T47D (cell line): ENCODE data around the gene CHIA.
"Not testable (repeated sequence)": the region's sequence is repeated elsewhere in the genome, so short reads cannot be mapped to it uniquely, and the experiment has no call there.

ENCODE experiments used
- DNase-seq, 2 experiments: peaks; one replicate each; pipeline versions ENCODE4 v3.0.0 to v3.0.0-alpha.2; 2011 to 2012; ENCODE audit warnings: low read depth in 1 of 2, low spot score in 1 of 2
- JUND ChIP-seq: IDR thresholded peaks from 2 replicates; pipeline ENCODE4 v1.6.1; 2012; ENCODE audit warnings: low read depth
- in situ Hi-C: cut with HindIII; loops from 2 replicates; pipeline ENCODE4 v1.10.0; 2016; ENCODE audit warnings: low sequenced_read_pairs, low pct_unique_long_range_greater_than_20kb

CHIA gene

DNA sequence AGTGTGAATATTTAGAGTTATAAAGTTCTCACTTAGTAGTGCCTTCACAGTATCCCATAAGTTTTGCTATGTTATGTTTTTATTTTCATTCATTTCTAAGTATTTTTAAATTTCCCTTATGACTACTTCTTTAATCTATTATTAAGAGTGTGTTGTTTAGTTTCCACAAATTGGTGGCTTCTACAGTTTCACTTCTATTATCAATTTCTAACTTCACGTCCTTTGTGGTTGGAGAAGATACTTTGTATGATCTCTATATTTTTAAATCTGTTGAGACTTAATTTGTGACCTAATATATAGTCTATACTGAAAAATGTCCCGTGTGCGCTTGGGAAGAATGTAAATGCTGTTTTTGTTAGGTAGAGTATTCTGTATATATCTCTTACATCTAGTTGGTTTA is 11.7 kb downstream of the CHIA start:
- no peak for TF ChIP-seq JUND
- DNase-seq = no peak

DNA sequence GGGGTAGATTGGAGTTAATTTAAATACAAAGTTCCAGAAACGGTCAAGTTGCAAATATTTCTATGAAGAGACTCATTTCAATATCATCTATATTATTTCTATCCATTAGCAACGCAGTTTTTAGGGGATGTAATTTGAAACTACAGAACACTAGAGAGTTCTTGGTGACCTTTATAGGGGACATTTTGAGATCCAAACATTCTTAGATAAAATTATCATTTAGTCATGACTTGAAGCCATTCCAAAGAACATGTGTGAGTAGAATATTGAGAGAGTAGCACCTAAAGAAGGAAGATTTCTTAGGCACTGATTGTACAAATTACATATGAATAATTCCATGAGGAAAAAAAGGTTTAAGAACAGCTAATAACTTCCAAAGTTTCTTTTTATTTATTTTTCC is 19.0 kb downstream of the CHIA start:
- TF ChIP-seq JUND = no peak
- no peak for DNase-seq
- in situ Hi-C loops = no loop called here

More for the DNA sequence above, 11.7 kb downstream of the CHIA start:
- in situ Hi-C loops = no loop called here

DNA sequence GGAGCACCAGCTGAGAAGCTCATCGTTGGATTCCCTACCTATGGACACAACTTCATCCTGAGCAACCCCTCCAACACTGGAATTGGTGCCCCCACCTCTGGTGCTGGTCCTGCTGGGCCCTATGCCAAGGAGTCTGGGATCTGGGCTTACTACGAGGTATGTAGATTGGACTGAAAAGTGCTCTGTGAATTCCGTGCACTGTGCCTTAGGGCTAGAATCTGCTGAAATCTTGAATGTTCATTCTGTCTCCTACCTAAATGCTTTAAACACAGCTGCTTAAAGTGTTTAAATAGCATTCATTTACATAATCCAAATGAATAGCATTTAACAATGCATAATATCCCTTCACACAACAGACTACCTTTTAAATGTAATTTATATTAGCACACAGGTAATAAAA is 27.9 kb downstream of the CHIA start:
- TF ChIP-seq JUND = no peak
- in situ Hi-C loops = no loop called here
- DNase-seq = no peak

DNA sequence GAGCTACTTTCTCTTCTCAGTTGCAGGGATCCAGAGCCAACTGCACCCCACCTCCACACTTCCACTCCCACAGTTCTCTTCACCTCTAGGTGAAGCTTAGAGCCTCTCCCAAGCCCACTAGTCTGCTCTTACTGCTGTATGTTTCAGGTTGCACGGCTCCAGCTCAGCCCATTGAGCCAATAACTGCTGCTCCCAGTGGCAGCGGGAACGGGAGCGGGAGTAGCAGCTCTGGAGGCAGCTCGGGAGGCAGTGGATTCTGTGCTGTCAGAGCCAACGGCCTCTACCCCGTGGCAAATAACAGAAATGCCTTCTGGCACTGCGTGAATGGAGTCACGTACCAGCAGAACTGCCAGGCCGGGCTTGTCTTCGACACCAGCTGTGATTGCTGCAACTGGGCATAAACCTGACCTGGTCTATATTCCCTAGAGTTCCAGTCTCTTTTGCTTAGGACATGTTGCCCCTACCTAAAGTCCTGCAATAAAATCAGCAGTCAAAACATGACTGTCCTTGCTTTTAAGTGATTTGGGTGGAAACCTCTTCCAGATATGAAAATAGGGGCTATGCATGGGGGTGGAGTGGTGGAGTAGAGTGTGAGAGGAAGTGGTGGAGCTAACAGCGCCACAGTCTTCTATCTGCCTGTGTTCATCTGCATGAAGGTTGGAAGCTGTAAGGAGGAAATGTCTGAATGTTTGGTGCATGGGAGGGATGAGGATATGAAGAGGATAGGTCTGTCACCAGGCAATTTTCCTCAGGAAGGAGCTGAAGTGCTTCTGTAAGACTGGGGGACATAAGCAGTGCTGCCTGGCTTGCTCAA is 29.6 kb downstream of the CHIA start:
- in situ Hi-C loops = no loop called here
- no peak for DNase-seq
- no peak for TF ChIP-seq JUND

DNA sequence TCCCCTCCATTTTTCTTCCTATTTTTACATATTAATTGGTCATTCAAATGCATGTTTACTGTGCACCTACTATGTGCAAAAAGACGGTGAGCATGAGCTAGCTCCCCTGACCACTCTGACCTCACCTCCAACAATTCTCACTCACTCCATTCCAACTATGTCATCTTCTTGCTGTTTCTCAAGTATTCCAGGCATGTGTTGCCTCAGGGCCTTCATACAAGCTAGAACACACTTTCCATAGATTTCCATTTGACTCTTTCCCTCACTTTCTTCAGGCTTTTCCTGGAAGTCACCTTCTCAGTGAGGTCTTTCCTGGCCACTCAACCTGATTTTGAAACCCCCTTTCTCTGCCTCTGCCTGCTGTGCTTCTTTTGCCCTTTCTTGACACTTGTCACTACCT is 32.6 kb downstream of the CHIA start:
- peak in 1 of 2 experiments; percentile 62 for DNase-seq

DNA sequence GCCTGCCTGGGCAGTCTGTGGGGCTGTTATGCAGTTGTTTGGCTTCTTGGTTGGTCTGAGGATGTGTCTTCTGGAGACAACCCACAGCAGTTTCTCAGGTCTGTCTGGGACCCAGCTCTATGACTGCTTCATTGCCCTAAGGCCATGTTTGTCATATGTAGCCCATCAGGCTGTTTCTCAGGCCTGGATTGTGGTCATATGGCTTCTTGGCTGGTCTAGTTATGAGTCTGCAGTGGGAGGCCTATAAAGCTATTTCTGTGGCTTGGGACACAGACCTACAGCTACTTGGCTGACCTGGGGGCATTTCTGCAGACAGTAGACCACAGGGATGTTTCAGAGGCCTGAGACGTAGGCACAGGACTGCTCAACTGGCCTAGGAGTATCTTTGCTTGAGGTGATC is 41.5 kb downstream of the CHIA start:
- in situ Hi-C loops = no loop called here
- no peak for DNase-seq
- no peak for TF ChIP-seq JUND

More for the DNA sequence above, 32.6 kb downstream of the CHIA start:
- in situ Hi-C loops = no loop called here
- TF ChIP-seq JUND = no peak

DNA sequence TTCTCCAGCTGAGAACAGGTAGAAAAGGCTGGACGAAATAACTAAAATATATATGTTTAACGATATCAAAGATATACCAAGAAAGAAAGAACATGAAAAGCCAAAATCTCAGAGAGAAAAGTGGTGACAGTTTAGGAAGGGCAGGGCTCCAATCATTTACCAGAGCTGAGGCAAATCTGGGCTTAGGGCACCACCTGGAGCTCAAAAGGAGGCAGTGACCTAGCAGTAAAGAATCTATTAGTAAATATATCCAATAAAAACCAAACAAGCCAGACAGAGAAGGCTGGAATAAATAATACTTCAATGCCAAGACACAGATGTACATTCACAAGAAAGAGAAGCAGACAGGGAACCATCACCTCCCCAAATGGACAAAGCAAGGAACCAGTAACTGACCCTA is 43.5 kb downstream of the CHIA start:
- TF ChIP-seq JUND = no peak
- in situ Hi-C loops = no loop called here
- peak; percentile 21 to 71 for DNase-seq

DNA sequence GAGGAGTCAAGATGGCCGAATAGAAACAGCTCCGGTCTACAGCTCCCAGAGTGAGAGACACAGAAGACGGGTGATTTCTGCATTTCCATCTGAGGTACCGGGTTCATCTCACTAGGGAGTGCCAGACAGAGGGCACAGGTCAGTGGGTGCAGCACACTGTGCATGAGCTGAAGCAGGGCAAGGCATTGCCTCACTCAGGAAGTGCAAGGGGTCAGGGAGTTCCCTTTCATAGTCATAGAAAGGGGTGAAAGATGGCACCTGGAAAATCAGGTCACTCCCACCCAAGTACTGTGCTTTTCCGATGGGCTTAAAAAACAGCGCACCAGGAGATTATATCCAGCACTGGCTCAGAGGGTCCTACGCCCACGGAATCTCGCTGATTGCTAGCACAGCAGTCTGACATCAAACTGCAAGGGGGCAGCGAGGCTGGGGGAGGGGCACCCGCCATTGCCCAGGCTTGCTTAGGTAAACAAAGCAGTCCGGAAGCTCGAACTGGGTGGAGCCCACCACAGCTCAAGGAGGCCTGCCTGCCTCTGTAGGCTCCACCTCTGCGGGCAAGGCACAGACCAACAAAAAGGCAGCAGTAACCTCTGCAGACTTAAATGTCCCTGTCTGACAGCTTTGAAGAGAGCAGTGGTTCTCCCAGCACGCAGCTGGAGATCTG is 44.7 kb downstream of the CHIA start:
- in situ Hi-C loops, DNase-seq: not testable (repeated sequence)

DNA sequence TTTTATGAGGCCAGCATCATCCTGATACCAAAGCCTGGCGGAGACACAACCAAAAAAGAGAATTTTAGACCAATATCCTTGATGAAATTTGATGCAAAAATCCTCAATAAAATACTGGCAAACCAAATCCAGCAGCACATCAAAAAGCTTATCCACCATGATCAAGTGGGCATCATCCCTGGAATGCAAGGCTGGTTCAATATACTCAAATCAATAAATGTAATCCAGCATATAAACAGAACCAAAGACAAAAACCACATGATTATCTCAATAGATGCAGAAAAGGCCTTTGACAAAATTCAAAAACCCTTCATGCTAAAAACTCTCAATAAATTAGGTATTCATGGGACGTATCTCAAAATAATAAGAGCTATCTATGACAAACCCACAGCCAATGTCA is 48.2 kb downstream of the CHIA start:
- DNase-seq, in situ Hi-C loops: not testable (repeated sequence)

DNA sequence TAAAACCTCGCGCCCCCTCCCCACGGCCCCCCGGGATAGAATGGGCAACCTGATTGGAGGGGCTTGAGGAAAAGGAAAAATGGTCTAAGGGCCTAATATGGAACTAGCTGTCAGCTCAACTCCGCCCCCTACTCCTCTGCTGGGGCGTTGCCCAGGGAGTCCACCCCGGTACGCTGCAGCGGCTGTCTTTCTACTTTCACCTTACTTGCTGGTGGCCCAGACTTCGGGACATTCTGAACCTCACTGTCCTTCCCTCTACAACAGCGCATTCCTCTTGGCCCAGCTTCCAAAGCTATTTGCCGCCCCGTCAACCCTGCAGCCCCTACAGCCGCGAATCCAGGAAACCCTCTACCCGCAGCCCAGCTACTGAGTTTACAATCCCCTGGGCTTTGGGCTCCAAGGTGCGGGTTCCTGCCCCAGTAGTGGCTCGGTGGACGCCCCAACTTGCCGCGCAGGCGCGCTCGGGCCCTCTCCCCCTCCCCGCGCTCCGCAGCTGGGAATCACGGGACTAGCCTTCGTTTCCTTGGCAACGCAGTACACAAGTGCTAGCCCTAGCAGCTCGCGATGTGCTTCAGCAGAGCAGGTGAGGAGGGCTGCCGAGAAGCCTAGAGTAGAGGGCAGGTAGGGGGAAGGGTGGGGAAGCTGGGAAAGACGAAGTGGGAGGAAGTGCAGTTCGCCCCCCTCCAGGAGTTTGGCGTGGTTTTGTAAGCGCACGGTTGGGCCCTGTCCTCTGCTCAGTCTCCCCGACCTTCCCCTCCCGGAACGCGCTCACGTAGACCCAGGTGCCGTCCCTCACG is 55.6 kb downstream of the CHIA start:
- in situ Hi-C loops = no loop called here
- TF ChIP-seq JUND = no peak
- DNase-seq = peak; percentile 44 to 87

DNA sequence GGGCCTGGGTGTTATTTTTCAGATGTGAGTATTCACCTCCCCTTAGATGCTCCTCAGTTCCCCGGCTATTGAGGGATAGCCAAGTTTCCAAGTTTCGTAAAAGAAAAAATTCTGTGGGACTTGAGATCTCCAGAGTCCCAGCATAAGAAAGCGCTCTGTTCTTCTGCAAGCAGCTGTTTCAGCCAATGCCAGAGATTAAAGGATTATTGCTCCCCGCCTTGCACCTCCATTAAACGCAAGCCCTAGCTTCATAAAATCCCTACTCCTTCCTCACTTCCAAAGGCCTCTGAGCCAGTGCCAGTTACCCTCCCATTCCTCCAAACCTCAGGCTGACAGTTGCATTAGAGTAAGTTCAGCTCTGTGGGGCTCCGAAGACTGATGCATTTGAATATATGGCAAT is 56.4 kb downstream of the CHIA start:
- no peak for DNase-seq
- TF ChIP-seq JUND = no peak
- in situ Hi-C loops = no loop called here

DNA sequence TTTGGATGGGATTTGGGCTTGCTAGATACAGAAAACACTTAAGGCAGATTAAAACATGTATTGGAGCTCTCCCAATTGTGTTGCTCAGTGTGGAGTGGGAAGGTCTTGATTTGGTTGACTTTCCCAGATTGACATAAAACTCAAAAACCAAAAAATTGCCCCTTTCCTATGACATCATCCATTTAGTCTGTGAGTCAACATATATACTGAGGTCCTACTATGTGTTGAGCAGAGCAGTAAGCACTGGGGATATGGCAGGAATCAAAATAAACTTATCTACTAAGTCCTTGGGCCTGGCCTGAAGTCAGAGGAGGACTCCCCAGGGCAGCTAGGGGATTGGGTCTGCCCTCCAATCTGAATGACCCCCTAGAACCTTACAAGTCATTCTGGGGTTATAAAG is 61.0 kb downstream of the CHIA start:
- TF ChIP-seq JUND = no peak
- no peak for DNase-seq
- in situ Hi-C loops = no loop called here

DNA sequence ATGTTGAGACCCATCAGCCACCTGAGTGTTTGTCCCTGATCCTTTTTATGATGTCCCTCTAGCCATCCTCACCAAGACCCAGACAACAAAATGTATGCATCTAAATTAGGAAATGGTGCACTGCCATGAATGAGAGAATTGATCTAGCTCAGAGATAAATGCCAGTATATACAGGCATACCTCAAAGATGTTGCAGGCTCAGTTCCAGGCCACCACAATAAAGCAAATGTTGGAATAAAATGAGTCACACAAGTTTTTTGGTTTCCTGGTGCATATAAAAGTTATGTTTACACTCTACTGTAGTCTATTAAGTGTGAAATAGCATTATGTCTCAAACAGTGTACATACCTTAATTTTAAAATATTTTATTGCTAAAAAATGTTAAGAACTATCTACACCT is 63.9 kb downstream of the CHIA start:
- DNase-seq = peak in 1 of 2 experiments; percentile 10
- in situ Hi-C loops = no loop called here
- TF ChIP-seq JUND = no peak
